Fibroblast of the conjunctiva (primary cell): ENCODE results near the gene ADGRB3.
"Not testable (repeated sequence)": the region's sequence is repeated elsewhere in the genome, so short reads cannot be mapped to it uniquely, and the experiment has no call there.

Source experiments
- DNase-seq: peaks from one replicate; pipeline ENCODE4 v3.0.0-alpha.2; 2010; ENCODE audit warnings: low read depth

ADGRB3 gene

DNA sequence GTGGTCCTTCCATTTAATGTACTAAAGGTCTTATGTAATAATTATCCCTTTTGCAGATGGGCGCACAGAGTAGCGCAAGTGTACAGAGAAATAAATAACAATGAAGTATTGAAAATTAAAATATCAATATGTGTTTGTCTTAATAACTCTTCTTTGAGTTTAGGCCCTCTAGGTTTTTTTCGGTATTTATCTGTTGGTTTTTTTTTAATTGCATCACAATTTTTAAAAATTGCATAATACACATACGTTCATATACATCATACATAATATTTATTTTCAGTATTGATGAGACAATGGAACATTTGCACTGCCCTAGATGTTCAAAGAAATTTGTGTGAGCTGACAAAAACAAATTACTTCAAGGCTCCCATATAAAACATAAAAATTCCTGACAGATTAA is 15.1 kb downstream of the ADGRB3 start:
- DNase-seq, result no peak

DNA sequence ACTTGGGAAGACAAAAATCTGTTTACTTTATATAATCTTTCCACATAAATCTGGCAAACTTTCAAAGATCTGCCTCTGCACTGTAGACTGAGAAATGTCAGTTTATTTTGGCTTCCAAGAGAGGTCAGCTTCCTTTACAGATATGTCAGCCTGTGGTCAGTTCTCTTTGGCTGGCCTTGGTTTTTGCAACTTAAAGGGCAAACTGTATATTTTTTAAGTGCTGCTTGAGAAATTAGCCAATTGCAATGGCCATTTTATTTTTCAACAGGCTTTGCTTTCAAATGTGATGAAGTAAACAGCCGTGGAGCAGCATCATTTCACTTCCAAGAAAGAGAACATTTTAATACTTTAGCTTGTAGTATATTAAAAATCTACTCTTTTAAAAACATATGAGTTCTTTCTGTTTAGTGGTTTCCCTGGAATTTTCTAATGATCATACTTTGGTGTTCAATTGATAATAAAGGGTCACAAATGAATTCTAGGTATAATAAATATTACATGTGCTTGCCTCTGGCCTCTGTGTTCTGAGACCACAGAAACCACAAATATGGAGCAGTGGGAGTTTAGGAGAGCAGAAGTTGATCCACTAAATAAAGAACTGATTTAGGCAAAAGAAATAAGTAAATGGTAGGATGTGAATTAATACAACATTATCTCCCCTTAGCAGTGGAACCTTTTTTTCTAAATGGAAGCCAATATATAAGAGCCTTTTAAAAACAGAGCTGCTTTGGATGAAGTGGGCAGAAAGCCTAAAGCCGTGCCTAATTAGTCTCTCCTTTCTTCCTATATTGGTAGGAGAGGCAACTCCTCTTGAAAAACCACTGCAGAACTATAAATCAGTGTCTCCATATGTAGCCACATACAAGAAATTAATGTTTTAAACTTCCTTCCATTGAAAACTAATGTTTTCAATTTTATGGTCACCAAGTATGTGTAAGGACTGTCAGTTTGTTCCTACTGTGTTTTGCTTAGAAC is 16.2 kb downstream of the ADGRB3 start:
- peak; percentile 17 for DNase-seq

- DNase-seq, result no peak
These were observed 17.0 kb downstream of the ADGRB3 start for GRCh38 chr6:68652117-68652536.

- no peak for DNase-seq
These were observed 18.1 kb downstream of the ADGRB3 start for GRCh38 chr6:68653074-68653705.

DNA sequence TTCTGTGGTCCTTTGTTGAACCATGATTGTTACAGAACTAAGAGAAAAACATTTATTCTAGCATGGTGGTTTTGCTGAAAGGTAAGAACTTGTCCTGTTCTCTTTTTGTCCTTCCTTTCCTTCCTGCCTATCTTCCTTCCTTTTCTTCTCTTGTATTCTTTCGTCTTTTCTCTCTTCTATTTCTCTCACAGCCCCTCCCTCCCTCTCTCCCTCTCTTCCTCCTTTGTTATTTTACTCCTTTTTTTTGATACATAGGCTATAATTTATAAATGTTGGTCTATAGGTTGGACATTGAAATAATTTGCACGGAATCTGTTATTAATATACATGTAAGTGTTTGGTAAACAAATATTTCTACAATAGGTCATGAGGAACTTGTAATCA is 18.6 kb downstream of the ADGRB3 start:
- no peak for DNase-seq

DNA sequence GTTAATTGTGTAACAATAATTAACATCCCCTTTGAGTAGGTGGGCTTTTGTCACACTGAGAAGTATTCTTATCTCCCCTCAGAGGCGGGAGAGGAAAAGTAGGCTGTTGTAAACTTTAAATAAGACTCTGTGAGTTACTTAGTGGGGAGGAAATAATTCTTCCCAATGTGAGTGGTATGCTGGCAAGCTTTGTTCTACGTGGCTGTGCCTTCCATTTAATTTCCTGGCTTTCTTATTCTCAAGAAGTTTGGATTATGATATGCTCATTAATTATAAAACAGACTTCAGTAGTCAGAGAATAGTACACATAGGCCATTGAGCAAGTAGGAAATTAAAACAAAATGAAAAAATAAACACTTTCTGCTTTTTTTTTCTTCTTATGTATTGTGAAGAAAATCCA is 19.1 kb downstream of the ADGRB3 start:
- DNase-seq, result no peak

- DNase-seq, result no peak
These were observed 19.9 kb downstream of the ADGRB3 start for GRCh38 chr6:68655028-68655427.

GRCh38 chr6:68657374-68658139 is 22.5 kb downstream of the ADGRB3 start:
- DNase-seq, result no peak

GRCh38 chr6:68658338-68658737 is 23.3 kb downstream of the ADGRB3 start:
- no peak for DNase-seq

DNA sequence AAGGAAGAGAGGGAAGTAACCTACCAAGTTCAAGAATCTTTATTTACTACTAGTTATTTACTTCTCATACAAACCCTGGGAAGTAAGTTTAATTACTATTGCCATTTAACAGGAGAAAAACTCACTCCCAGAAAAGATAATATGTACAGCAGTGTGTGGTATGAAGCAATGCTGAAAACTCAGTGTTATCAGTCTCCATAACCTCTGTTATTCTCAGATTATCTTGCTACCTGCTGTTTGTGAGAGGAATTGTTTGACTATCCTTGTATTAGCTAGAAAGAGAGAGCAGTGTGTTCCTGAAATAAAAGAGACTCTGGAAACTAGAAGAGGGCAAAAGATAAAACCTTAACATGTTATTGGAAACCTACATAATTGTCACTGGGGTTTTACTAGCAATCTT is 38.2 kb downstream of the ADGRB3 start:
- no peak for DNase-seq

- no peak for DNase-seq
These were observed 40.5 kb downstream of the ADGRB3 start for GRCh38 chr6:68675548-68675947.

DNA sequence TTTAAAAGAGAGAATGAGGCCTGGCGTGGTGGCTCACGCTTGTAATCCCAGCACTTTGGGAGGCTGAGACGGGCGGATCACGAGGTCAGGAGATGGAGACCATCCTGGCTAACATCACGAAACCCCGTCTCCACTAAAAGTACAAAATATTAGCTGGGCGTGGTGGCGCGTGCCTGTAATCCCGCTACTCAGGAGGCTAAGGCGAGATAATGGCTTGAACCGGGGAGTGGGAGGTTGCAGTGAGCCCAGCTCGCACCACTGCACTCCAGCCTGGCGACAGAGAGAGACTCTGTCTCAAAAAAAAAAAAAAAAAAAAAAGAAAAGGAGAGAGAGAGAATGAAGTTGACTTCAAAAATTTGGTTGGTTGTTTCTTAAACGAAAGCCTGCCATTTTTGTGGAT is 41.0 kb downstream of the ADGRB3 start:
- DNase-seq, result not testable (repeated sequence)

- no peak for DNase-seq
These were observed 42.0 kb downstream of the ADGRB3 start for GRCh38 chr6:68677058-68677457.

DNA sequence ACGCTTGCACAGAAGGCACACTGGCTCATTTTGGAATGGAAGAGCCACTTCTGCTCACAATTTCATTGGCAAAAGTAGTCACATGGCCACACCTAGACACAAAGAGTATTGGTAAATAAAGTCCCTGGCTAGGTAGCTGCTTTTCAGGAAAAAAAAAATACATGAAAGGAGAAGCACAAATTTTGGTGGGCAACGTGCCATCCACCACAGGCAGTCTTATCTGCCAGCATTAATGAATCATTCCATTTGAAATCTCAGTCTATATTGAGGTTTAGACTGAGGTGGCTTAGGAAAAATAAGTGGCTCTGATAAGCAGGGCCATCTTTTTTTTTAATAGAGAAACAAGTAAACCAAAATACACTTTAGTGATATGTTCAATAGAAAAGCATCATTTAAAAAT is 44.3 kb downstream of the ADGRB3 start:
- no peak for DNase-seq

DNA sequence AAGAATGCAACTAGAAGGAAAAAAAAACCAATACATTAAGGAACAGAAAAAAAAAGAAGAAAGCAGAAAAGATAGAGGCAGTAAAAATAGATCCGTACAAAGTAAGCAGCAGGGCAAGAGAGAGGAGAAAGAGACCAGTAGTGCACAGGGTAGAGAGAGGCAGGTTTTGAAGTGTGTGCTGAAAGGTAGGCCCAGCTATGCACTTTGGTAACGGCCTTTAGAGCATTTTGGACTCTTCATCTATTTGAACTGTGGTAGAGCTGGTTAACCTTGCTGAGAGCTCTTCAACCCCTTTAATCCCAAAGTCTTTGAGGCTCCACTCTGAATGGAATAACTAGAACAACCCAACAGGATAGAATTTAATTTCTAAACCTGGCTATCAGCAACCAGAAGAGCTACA is 45.2 kb downstream of the ADGRB3 start:
- no peak for DNase-seq

DNA sequence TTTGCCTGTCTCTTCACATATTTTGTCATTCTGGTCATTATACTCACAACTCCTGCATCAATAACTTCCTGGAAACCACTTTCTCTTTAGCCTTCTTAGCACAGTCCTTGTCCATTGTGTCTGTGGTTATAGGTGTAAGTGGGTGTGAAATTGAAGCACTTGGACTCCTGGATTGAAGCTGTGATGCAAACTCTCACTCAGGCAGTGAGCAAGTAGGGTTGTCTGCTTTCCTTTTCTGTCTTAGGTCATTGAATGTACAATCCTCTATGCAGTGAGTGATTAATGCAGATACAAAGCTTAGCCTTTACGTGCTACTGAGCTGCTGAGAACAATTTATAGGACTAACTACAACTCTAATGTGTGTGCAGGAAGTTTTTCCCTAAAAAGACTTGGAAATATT is 54.8 kb downstream of the ADGRB3 start:
- DNase-seq, result no peak

DNA sequence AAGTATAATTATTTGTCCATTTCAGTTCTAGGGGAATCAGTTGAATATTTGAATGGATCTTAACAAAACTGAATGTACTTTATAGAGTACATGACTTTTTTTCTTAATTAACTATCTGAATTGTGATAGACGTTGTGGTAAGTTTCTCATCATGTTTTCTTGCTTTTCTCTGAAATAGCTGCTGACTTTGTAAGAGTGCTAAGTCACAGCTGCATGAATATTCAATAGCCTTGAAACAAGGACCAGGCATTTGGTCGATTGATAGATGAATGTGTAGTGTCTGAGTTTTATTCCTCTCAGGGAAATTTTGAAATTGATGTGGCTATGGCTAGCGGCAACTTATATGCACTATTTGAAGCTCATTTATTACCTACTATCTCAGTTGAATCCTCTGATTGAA is 56.0 kb downstream of the ADGRB3 start:
- no peak for DNase-seq

- no peak for DNase-seq
These were observed 58.2 kb downstream of the ADGRB3 start for GRCh38 chr6:68693271-68693670.

DNA sequence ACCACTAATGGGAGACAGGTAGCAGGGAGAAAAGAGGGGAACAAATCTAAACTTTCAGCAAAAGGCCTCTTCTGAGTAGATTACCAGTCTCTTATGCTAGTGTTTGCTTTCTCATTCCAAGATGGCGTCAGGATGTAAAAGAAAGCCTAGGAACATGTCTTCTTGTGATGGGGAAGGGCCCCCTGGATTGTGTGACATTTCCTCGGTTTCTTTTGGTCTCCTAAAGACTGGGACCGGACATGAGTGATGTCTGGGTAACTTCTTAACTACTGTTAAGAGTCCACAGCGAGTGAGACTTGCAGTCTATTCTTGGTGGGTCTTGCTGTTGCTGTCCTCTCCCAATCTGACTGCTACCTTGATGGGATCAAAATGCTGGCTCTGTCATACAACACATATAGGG is 60.3 kb downstream of the ADGRB3 start:
- no peak for DNase-seq

DNA sequence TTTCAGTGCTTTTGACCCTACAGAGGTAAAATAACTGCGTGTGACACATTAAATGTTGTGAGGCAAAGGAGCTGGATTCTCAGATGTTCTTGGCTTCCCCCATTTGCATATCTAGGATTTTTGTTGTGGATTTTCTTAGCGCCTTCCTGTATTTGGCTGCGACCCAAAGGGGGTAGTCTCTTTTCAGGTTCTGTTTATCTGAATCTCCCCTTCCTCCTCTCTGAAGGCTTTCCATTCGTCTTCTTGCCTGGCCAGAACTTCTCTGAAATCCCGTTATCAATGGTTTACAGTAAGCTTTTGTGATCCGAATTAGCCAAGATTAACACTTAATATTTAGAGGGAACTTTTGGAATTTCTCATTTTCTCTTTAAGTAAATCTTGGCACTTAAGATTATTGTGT is 60.8 kb downstream of the ADGRB3 start:
- DNase-seq, result no peak

- DNase-seq, result no peak
These were observed 62.3 kb downstream of the ADGRB3 start for GRCh38 chr6:68697394-68697793.

DNA sequence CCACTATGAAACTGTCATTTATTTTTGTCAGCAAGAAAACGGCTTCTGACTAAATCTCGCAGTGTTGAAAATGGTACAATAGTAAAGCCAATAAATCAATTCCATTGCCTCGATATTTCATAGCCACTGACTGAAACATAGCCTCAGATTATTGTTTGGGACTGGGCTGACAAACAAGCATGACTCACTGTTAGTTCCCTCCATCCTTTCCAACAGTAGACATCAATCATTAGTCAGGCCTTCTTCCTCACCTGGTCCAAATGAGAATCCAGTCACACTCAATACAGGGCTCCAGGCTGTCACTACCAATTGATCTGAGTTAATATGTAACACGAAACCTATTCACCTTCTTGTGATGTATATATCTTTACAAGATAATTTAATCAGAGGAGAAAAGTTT is 66.1 kb downstream of the ADGRB3 start:
- DNase-seq, result no peak

DNA sequence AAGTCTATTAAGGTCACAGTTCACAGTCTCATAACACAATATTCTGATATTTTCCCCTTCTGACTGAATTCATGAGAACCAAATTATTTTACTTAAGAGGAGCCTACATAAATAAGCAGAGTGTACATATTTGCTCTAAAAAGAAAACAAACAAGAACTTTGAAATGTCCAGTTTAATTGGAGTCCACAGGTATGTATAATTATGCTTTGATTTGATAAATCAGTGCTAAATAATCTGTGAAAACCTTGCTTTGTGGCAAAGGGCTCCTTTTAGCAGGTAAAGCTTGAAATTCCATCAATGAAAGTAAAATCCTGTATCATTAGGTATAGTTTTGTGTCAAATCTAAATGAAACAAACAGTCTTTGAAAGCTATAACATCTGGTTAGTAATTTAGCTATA is 69.4 kb downstream of the ADGRB3 start:
- no peak for DNase-seq
